DMS 273 (cell line): Measurements from ENCODE around the gene ZPR1.
"Not testable (repeated sequence)": the region's sequence is repeated elsewhere in the genome, so short reads cannot be mapped to it uniquely, and the experiment has no call there.

Experiments used
- DNase-seq: peaks from one replicate; lab custom pipeline; 2025; ENCODE audit not compliant: unreplicated experiment; lab: John Stamatoyannopoulos, UW

ZPR1 gene

GRCh38 chr11:116762132-116762531, 25.7 kb downstream of the ZPR1 start:
- no peak for DNase-seq

- not testable (repeated sequence) for DNase-seq
Observed at GRCh38 chr11:116756044-116756443, 31.8 kb downstream of the ZPR1 start.

GRCh38 chr11:116750070-116750718, 37.6 kb downstream of the ZPR1 start:
- no peak for DNase-seq

DNA sequence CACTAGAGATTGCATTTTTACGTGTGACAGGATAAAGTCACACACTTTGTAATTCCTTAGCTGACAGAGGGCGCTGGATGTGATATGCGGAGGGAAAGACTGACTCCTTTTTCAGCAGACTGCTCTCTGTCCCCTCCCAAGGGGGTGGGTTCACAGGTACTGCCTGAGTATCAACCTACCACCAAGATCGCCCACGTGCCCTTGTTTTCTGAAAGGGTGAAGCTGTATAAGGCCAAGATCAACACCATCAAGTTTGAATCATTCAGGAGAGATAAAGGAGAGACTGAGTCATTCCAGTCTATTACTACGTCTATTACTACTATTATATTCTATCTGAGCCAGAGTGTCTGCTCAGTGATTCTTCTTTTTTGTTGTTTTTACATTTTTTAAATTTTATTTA, 45.7 kb downstream of the ZPR1 start:
- DNase-seq: no peak

GRCh38 chr11:116740741-116741140, 47.1 kb downstream of the ZPR1 start:
- DNase-seq: no peak

- DNase-seq: no peak
Observed at GRCh38 chr11:116738975-116739374, 48.8 kb downstream of the ZPR1 start.

DNA sequence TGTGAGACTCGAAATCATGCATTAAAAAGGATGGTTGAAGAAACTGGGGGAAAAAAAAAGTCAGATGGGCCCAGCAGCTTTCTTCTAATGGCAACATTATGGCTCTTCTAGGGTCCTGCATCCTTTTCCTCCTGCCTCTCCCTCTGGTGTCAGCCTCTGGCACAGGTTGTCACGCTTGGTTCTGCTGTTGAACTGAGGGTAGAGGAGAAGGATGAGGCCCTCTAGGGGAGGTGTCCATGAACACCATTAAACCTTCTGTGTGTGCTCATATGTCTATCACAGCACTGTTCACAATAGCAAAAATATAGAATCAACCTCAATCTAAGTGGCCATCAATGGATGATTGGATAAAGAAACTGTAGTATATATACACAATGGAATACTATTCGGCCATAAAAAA, 51.1 kb downstream of the ZPR1 start:
- DNase-seq: peak; percentile 11

DNA sequence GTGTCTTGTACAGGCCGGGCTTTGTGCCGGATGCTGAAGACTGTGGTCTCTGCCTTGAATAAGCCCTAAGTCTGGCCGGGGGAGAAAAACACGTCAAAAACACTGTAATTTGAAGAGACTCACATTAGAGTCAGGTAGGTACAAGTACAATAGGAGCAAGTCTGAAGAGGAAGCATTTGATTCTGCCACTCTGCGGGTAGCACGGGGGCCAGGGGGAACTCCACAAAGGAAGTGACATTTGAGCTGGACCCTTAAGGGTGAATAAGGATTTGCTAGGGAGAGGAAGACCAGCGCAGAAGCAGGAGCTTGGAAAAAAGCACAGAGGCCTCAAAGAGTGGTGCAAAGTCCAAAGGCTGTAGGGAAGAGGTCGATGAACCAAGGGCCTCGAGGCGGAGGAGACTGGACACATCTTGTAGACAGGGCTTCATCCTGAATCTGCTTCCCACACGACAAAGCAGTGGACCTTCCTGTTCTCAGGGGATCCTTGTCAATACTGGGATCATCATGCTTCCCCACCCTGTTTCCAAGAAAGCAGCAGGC, 53.8 kb downstream of the ZPR1 start:
- DNase-seq: no peak

DNA sequence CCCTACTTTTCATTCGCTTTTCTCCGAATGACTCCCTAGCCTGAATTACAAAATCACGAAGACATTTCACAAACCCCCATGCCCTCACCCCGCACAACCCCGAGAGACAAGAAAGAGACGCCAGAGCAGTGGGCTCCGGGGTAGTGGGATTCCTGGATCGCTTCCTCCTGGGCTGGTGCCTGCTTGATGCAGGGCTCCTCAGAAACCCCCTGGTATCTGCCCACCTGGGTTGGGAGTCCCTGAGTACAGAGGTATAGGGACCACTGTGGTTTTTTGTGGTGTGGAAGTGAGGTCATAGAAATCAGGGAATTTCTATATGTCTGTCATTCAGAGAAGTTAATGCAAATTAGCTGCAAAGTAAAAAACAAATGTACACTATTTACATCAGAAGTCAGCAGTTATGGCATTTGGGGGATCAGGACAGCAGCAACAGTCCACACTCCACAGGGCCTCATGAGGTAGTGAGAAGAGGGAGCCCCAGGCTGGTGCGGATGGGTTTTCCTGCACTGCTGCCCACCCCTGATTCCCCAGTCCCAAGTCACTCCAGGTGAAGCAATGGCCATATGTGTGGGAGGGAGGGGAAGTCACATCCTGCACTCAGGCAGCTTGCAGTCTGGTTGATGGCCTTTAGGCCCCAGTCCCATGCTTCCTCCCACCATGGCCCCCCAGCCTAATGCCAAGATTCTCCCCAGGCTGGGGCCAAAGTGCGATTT, 54.6 kb downstream of the ZPR1 start:
- no peak for DNase-seq

GRCh38 chr11:116732271-116733042, 55.4 kb downstream of the ZPR1 start:
- peak; percentile 79 for DNase-seq

- DNase-seq: peak; percentile 6
Observed at GRCh38 chr11:116731821-116732220, 56.0 kb downstream of the ZPR1 start.

DNA sequence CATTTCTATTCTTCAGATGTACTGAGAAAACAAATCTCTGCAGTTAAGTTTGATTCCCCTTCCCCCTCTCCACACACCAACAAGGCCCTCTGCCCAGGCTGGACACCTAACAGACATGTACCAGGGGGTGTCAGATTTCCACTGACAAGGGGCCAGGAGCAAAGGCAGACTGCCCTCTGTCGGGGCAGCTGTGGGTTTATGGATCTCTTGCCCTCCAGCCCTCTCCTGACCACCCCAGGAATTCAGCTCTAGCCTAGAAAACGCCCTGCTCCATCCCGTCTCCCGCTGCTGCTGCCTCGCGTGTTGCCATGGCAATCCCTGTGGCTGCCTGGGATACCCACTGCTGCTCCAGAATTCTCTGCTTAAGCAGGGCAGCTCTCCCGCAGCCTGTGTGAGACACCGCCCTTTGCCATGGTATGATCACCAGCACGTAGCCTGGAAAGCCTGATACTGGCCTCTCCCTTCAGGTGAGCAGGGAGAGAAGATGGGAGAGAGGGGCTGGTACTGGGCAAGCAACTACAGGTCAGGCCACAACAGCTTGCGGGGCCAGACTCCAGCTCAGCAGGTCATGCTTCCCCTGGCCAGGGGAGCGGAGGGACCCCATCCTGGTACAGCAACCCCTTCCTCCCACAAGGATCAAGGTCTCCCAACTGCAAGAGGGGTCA, 56.6 kb downstream of the ZPR1 start:
- peak; percentile 55 for DNase-seq

DNA sequence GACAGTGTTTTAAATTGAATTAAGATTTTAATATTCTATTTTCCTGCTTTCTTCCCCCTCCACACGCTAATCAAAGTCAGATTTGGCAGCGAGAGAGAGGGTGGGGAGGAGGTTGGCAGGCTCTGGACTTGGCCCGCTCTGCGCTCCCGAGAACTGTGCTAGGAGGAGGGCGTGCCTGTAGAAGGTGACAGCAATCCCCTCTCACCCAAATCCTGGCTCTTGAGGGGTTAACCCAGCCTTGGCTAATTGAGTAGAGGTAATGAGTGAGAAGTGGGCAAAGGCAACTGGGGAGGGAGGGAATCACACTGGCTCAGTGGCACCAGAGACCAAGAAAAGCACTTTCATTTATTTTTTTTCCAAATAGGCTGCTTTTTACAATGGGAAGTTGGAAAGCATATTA, 57.2 kb downstream of the ZPR1 start:
- DNase-seq: no peak

- no peak for DNase-seq
Observed at GRCh38 chr11:116730241-116730561, 57.6 kb downstream of the ZPR1 start.

GRCh38 chr11:116729501-116730240, 58.2 kb downstream of the ZPR1 start:
- no peak for DNase-seq

- DNase-seq: no peak
Observed at GRCh38 chr11:116727990-116728389, 59.8 kb downstream of the ZPR1 start.

DNA sequence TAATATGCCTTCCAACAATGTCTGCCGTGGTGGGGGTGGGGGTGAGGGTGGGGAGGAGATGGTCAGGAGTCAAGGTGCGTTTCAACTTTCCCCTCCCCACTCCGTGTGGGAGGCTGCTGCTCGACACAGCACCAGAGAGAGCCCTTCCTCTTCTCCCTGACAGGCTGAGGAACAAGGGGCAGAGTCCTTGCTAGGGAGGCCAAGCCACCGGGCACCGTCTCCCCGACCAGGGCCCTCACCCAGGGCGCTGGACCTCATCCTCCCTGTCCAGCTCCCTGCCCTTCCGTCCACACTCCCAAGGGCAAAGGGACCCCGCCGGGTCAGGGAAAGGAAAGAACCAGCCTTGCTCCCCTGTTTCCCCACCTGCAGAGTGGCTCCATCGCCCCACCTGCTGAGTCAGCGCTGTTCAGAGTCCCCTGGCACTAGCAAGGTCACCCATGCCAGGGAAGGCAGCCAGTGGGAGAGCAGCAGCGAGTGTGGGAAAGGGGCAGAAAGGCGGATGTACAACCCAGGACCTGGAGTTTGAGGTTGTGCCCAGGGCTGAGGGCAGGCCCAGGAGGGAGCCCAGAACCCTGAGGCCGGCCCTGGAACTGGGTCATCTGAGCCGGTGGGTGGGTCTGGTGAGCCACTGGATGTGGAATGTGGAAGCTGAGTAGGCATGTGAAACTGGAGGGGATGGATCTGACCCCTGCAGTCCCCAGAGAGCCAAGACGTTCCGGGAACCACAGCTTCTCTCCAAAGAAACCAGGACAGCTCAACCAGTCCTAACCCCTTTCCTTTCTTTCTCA, 62.2 kb downstream of the ZPR1 start:
- no peak for DNase-seq

GRCh38 chr11:116724813-116725212, 63.0 kb downstream of the ZPR1 start:
- no peak for DNase-seq
